Activated CD4-positive, alpha-beta T cell treated with anti-CD3 and anti-CD28 coated beads, Interleukin-2, amount 50 U/mL, for 24 hours (primary cell): Measurements from ENCODE around the gene PALB2.

Experiments used
- DNase-seq, 2 donors: peaks; one replicate each; pipeline ENCODE4 v3.0.0-alpha.2; 2020; ENCODE audit warnings: low read depth in 1 of 2, low spot score in 1 of 2

PALB2 gene

GRCh38 chr16:23640931-23641765 lies at the start of gene PALB2, which contains the start of gene DCTN5:
PALB2 (minus strand) TSS chr16:23641310; CDS start chr16:23641157, 153 bp downstream.
DCTN5 (plus strand) TSS chr16:23641466; CDS start chr16:23641543, 77 bp downstream.
- DNase-seq = peak; percentile 64 to 85

- DNase-seq = no peak
Measured at GRCh38 chr16:23689442-23690187, 48.5 kb upstream of the PALB2 start.

GRCh38 chr16:23687034-23687808 lies 46.1 kb upstream of the PALB2 start:
- no peak for DNase-seq

- DNase-seq = no peak
Measured at GRCh38 chr16:23683487-23683886, 42.4 kb upstream of the PALB2 start.

- no peak for DNase-seq
Measured at GRCh38 chr16:23682181-23682580, 41.1 kb upstream of the PALB2 start.

- DNase-seq = no peak
Measured at GRCh38 chr16:23679986-23680336, 38.9 kb upstream of the PALB2 start.

- DNase-seq = no peak
Measured at GRCh38 chr16:23679274-23679985, 38.3 kb upstream of the PALB2 start.

GRCh38 chr16:23678430-23679273 lies 37.5 kb upstream of the PALB2 start, which contains the start of gene PLK1:
PLK1 (plus strand) TSS chr16:23678889; CDS start chr16:23678933, 44 bp downstream.
- peak; percentile 53 to 68 for DNase-seq

- DNase-seq = no peak
Measured at GRCh38 chr16:23676924-23677480, 35.9 kb upstream of the PALB2 start.

- DNase-seq = no peak
Measured at GRCh38 chr16:23673971-23674614, 33.0 kb upstream of the PALB2 start.

GRCh38 chr16:23670137-23670776 lies 29.1 kb upstream of the PALB2 start:
- peak in 1 of 2 donors; percentile 39 for DNase-seq

- DNase-seq = no peak
Measured at GRCh38 chr16:23668873-23669272, 27.8 kb upstream of the PALB2 start.

- DNase-seq = no peak
Measured at GRCh38 chr16:23668225-23668624, 27.1 kb upstream of the PALB2 start.

GRCh38 chr16:23667355-23667659 lies 26.2 kb upstream of the PALB2 start:
- no peak for DNase-seq

- no peak for DNase-seq
Measured at GRCh38 chr16:23666571-23667354, 25.7 kb upstream of the PALB2 start.

- DNase-seq = no peak
Measured at GRCh38 chr16:23663918-23664317, 22.8 kb upstream of the PALB2 start.

GRCh38 chr16:23651943-23652468 lies 10.9 kb upstream of the PALB2 start:
- DNase-seq = no peak
